ENCODE measurements around the gene NUBP2.

GRCh38 chr16:1762879-1763520 lies 19.8 kb upstream of the NUBP2 start:
- TF ChIP-seq HOXA7 (CRISPR knock-in tag; IDR thresholded peaks at IDR 0.05) (no peak), CTCF (IDR thresholded peaks at IDR 0.05) (no peak), POLR2A (IDR thresholded peaks at IDR 0.05; ENCODE audit: low read length) (no peak)

Measured in A549 (cell line).